Fibroblast of skin of back (primary cell): ENCODE measurements around the gene RGS9BP. TPM values are rescaled to one million over a fixed set of nuclear protein-coding genes. Genes with fewer than 3 reads are reported as not detected.
"Not testable (repeated sequence)": the region's sequence is repeated elsewhere in the genome, so short reads cannot be mapped to it uniquely, and the experiment has no call there.

Source experiments
- DNase-seq: peaks from one replicate; pipeline ENCODE4 v3.0.0-alpha.2; 2013
- polyA plus RNA-seq, 2 experiments: library from polyadenylated mRNA; unstranded; fragments of 120-200 nt; gene quantifications; one replicate each; pipeline ENCODE4 v1.2.1, GENCODE V29; 2013; ENCODE audit not compliant: insufficient read length in 2 of 2

Gene RGS9BP
- not detected for polyA plus RNA-seq (2013, experiment 1 of 2; ENCODE audit: insufficient read length)
- polyA plus RNA-seq (2013, experiment 2 of 2; ENCODE audit: insufficient read length): 0.14 TPM

DNA sequence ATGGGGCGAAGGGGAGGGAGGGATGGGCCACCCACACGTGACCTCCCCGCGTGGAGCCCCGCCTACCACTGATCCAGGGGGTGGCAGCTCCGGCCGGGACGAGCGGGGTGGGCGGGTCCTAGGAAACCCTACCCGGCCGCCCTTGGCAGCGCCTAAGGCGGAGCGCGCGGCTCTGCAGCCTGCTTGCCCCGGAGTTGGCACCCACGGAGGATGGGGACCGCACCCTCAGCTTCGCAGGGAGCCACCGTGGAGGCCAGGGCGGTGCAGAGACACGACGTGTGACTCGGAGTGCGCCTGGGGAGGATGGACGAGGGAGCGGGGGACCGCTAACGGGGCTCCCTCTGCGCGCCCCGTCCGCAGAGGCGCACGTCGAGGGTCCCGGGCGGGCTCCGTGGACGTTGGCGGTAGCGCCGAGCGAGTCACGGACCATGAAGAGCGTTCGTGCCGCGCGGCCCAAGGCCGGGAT, at the start of gene RGS9BP:
Gene RGS9BP (plus strand): TSS at position 129 of the 466 bp plus-strand sequence. CDS start 416 bp downstream, outside the sequence.
- peak; percentile 77 for DNase-seq

GRCh38 chr19:32626969-32627368, 48.7 kb upstream of the RGS9BP start:
- DNase-seq: no peak

GRCh38 chr19:32627714-32628270, 47.9 kb upstream of the RGS9BP start:
- no peak for DNase-seq

- DNase-seq: no peak
Measured at GRCh38 chr19:32630338-32630737, 45.3 kb upstream of the RGS9BP start.

- no peak for DNase-seq
Measured at GRCh38 chr19:32631381-32631780, 44.3 kb upstream of the RGS9BP start.

DNA sequence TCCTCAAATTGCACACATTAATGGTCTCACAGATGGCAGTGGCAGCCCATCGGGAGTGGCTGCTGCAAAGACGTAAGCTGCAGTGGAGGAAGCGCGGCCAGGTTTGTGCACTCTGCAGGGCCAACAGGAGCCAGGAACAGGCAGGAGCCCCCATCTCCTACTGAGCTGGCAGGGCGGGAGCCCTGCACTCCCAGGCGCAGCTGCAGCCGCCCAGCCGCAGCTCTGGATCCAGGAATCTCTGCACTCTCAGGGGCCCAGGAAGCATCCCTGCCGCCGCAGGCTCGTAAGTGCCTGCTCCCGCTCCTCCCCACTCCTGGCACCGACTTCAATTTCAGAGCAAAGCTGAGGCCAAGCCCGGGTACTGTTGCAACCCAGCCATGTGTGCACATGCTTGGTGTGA, 38.2 kb upstream of the RGS9BP start:
- DNase-seq: no peak

DNA sequence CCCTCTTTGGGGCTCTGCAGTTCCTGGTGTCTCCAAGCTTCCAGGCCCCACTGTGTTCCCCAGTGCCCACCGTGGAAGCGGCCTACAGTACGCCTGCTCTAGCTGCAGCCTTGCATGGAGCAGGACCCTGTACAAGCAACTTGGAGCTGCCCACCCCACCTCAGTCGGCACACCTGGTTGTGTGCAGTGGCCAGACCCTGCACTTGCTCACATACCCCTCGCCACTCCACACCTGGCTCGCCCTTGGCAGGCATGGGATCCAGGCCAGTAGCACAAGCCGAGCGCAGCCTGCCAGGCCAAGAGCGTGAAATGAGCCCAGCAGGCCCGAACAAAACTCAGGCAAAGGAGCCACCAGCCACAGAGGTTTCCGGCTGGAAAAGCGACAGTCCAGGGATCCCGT, 37.0 kb upstream of the RGS9BP start:
- no peak for DNase-seq

DNA sequence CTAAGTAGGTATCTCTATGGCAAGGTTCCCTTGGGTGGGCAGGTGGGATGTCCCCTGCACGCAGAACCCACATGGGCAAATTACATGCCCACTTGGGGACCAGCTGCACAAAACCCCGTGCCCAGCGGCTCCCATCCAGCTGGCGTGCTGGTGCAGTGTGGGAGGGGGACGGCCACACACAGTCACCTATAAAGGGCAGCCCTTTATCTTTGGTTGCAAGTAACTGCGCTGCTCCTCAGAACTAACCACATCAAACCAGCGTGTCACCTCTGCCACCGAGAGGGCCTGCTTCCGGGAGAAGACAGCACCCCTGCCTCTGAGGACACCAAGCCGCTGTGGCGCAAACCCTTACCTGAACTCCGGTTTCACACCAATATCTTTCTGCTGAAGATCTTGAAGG, 32.9 kb upstream of the RGS9BP start:
- no peak for DNase-seq

GRCh38 chr19:32646556-32646955, 29.1 kb upstream of the RGS9BP start:
- DNase-seq: no peak

GRCh38 chr19:32647361-32647760, 28.3 kb upstream of the RGS9BP start:
- no peak for DNase-seq

DNA sequence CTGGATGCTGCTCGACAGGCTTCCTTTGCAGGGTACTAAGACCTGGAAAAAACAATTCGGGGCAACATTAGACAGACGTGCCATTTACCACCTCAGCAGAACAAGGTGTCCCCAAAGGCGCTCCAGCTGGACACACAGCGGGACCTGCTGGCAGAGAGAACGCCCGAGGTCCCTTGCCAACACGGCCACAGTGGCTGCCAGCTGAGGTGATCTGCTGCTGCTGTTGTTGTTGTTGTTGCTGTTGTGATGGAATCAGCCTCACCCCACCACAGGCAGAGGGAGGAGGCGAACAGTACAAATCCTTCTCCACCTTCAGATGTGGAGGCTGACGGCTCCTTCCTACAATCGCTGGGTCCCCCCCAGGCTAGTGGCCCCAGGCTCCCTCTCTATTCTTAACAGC, 25.9 kb upstream of the RGS9BP start:
- DNase-seq: no peak

DNA sequence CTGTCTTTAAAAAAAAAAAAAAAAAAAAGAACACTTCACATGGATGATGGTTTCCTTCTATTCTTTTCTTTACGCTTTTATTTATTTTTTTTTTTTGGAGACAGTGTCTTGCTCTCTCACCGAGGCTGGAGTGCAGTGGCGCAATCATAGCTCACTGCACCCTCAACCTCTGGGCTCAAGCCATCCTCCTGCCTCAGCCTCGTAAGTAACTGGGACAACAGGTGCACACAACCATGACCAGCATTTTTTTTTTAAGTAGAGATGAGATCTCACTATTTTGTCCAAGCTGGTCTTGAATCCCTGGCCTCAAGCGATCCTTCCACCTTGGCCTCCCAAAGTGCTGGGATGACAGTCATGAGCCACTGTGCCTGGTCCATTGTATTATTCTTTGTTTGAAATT, 25.0 kb upstream of the RGS9BP start:
- no peak for DNase-seq

- DNase-seq: no peak
Measured at GRCh38 chr19:32651729-32652140, 23.9 kb upstream of the RGS9BP start.

- not testable (repeated sequence) for DNase-seq
Measured at GRCh38 chr19:32652331-32652730, 23.3 kb upstream of the RGS9BP start.

DNA sequence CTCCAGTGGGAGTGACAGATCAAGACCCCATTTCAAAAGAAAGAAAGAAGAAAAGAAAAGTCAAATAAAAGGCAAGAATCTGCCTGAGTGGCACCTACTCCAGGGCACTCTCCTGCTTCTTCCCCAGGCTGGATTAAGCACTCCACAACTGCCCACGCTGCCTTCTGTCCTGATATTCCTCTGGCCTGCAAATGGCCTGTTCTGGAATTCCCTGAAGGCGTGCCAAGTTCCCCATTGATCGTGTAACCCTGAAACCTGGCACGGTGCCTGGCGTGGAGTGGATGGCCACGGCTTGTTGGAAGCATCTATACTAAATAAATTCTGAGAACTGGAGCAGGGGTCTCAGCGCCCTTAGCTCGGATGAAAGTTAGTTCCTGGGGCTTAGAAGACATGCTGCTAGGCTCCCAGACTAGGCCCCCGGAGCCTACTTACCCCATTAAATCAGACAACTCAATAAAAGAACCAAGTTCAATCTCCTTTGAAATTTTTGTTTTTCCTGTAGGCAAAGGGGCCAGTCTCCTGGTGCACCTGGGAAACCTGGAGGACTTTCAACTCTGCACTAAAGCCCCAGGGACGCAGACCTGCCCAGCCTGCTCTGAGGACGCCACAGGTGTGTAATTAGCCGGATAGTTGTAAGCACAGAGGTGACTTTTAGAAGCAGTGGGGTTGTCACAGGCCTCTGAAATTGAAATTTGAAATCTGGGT, 22.6 kb upstream of the RGS9BP start:
- peak; percentile 11 for DNase-seq

- no peak for DNase-seq
Measured at GRCh38 chr19:32653599-32653915, 22.1 kb upstream of the RGS9BP start.

GRCh38 chr19:32656379-32656778, 19.3 kb upstream of the RGS9BP start:
- DNase-seq: not testable (repeated sequence)

DNA sequence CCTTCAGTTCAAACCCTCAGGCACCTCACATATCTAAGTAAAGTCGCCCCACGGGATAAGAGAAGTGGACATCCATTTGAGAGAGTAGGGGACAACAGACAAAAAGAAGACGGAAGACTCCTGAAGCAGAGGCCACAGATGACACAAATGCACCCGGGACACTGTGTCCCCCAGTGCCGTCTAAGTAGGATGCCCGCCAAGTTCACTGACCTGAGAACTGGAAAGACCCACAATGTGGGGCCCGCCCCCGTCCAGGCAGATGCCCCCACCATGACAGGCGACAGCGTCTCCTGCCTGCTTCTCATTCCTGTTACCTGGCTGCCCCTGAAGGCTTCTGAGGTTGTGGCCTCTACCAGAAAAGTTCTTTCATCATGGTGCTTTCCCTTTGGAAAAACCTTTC, 17.6 kb upstream of the RGS9BP start:
- no peak for DNase-seq

- DNase-seq: no peak
Measured at GRCh38 chr19:32658527-32658926, 17.1 kb upstream of the RGS9BP start.

- DNase-seq: no peak
Measured at GRCh38 chr19:32661318-32661717, 14.3 kb upstream of the RGS9BP start.

GRCh38 chr19:32662186-32662585, 13.5 kb upstream of the RGS9BP start:
- peak; percentile 9 for DNase-seq

- no peak for DNase-seq
Measured at GRCh38 chr19:32666084-32666483, 9.6 kb upstream of the RGS9BP start.

- no peak for DNase-seq
Measured at GRCh38 chr19:32669310-32669709, 6.3 kb upstream of the RGS9BP start.

DNA sequence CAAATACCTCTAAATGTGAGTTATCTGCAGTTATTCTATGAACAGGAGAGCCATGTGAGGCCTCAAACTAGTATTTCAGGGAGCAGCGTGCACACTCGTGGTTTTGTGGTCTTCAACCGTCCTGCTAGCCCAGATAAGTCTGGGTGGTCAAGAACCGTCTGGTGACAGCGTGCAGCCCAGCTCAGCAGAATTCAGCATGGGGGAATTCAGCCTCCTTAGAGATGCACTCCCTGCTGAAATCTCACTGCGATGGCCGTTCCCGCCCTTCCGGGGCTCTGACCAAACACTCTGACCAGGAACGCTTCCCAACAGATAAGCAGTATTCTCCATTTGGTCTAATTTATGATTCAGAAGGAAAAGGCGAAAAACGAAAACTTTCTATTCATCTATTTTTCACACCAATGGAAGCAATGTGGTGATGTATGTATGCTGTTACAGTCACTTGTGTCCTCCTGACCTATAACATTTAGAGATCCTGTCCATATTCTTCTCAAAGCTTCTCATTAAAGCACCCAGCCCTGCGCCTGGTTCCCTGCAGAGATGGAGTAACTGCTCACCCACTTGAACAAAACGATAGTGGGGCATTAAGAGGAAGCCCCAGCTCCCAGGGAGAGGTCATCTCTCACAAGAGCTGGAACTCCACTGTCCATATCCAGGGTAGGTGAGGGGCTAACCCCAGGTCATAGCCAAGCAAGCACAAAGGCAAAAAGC, 3.6 kb upstream of the RGS9BP start:
- DNase-seq: no peak
